ENCODE measurements around the gene LIF.

GRCh38 chr22:30252411-30253204, 6.0 kb upstream of the LIF start:
- TF ChIP-seq CTCF (IDR thresholded peaks at IDR 0.05; ENCODE audit: insufficient read depth, low read length, poor library complexity, severe bottlenecking) (no peak), EZH2phosphoT487 (conservative IDR thresholded peaks at IDR 0.05; ENCODE audit: low read length) (no peak)
